ENCODE data around the gene CA5B. TPM values are rescaled to one million over a fixed set of nuclear protein-coding genes. Genes with fewer than 3 reads are reported as not detected.
"Not testable (repeated sequence)": the region's sequence is repeated elsewhere in the genome, so short reads cannot be mapped to it uniquely, and the experiment has no call there.

The CA5B gene
- total RNA-seq, 4 donors from 2014 or later = 9.9 to 31.6 (median 14.9) TPM

GRCh38 chrX:15750611-15751154 lies 12.6 kb downstream of the CA5B start:
- no peak overlapping the region for H3K4me3 ChIP-seq (replicated peaks in 1 of 3)
- H3K27ac ChIP-seq = peak overlapping the region; percentile 7 to 32 (median 27)
- peaks cover 12 to 17% of the 10 kb centered on the region in 2 donors for H3K4me1 ChIP-seq
- intact Hi-C loops (cut with DNase I) = no loop called here
- H3K27me3 ChIP-seq = no peaks in the 10 kb centered on the region
- WGBS, 2 donors = 30 to 34% methylated on average over 4 to 5 of the region's 5 CpGs
- DNase-seq = peak in 1 of 2 donors; percentile 5
- TF ChIP-seq CTCF (IDR thresholded peaks at IDR 0.05) = no peak
- TF ChIP-seq POLR2A (IDR thresholded peaks at IDR 0.05) = no peak
- H3K36me3 ChIP-seq = no peaks in the 10 kb centered on the region
- H3K9me3 ChIP-seq = no peaks in the 10 kb centered on the region

- Histone ChIP-seq H3K27me3 (no peaks in the 10 kb centered on the region), H3K36me3 (no peaks in the 10 kb centered on the region), H3K4me3 (replicated peaks in 1 of 3) (no peak overlapping the region), H3K4me1 (peaks cover 12 to 17% of the 10 kb centered on the region in 2 donors), H3K27ac (peak overlapping the region; percentile 7 to 49 (median 41)), H3K9me3 (no peaks in the 10 kb centered on the region)
- WGBS, 2 donors = 33 to 46% methylated on average over 4 of the region's 4 CpGs
- DNase-seq = no peak
- intact Hi-C loops (cut with DNase I) = no loop called here
- TF ChIP-seq POLR2A (IDR thresholded peaks at IDR 0.05) (no peak), CTCF (IDR thresholded peaks at IDR 0.05) (no peak)
Observed at GRCh38 chrX:15751155-15751819, 13.2 kb downstream of the CA5B start.

GRCh38 chrX:15755091-15755490 lies 17.0 kb downstream of the CA5B start:
- no peak for TF ChIP-seq POLR2A (IDR thresholded peaks at IDR 0.05)
- no peak for TF ChIP-seq CTCF (IDR thresholded peaks at IDR 0.05)
- Histone ChIP-seq H3K27ac (no peak overlapping the region), H3K4me3 (replicated peaks in 1 of 3) (no peak overlapping the region), H3K9me3 (no peaks in the 10 kb centered on the region), H3K36me3 (no peaks in the 10 kb centered on the region), H3K27me3 (no peaks in the 10 kb centered on the region), H3K4me1 (peaks cover 12 to 17% of the 10 kb centered on the region in 2 donors)
- DNase-seq = no peak
- WGBS, 2 donors = 94 to 100% methylated on average over 2 of the region's 2 CpGs
- intact Hi-C loops (cut with DNase I) = no loop called here

GRCh38 chrX:15758140-15758539 lies 20.1 kb downstream of the CA5B start:
- 80 to 83% methylated on average over 4 of the region's 4 CpGs for WGBS, 2 donors
- no peak overlapping the region for H3K4me3 ChIP-seq (replicated peaks in 1 of 3)

GRCh38 chrX:15759886-15760285 lies 21.8 kb downstream of the CA5B start:
- H3K4me1 ChIP-seq; H3K9me3 ChIP-seq; H3K36me3 ChIP-seq; DNase-seq; H3K27ac ChIP-seq; H3K4me3 ChIP-seq (replicated peaks in 1 of 3); H3K27me3 ChIP-seq; intact Hi-C loops (cut with DNase I): not testable (repeated sequence)
- WGBS, 2 donors = 94 to 97% methylated on average over 5 to 6 of the region's 6 CpGs

More at GRCh38 chrX:15758140-15758539, 20.1 kb downstream of the CA5B start:
- DNase-seq = no peak
- intact Hi-C loops (cut with DNase I) = no loop called here
- no peaks in the 10 kb centered on the region for H3K9me3 ChIP-seq
- H3K27ac ChIP-seq = no peak overlapping the region
- no peaks in the 10 kb centered on the region for H3K36me3 ChIP-seq
- no peaks in the 10 kb centered on the region for H3K4me1 ChIP-seq
- H3K27me3 ChIP-seq = no peaks in the 10 kb centered on the region
- TF ChIP-seq CTCF (IDR thresholded peaks at IDR 0.05) (no peak), POLR2A (IDR thresholded peaks at IDR 0.05) (no peak)

Measured in thyroid gland (tissue), 4 donors.